ENCODE data around the gene SIL1. TPM values are rescaled to one million over a fixed set of nuclear protein-coding genes. Genes with fewer than 3 reads are reported as not detected.

Gene SIL1
- total and polyA plus RNA-seq, 7 donors = 7.8 to 60.8 (median 33.0) TPM

- H3K4me1 ChIP-seq = no peaks in the 10 kb centered on the region
- no peak overlapping the region for H3K27ac ChIP-seq
- H3K4me3 ChIP-seq = no peak overlapping the region
- WGBS, 2 donors = 85 to 90% methylated on average over 4 of the region's 4 CpGs
- H3K36me3 ChIP-seq = no peaks in the 10 kb centered on the region
- no peak for TF ChIP-seq CTCF (IDR thresholded peaks at IDR 0.05)
- no peak for TF ChIP-seq POLR2A (IDR thresholded peaks at IDR 0.05)
- TF ChIP-seq POLR2AphosphoS5 (IDR thresholded peaks at IDR 0.05) = no peak
- TF ChIP-seq EP300 (IDR thresholded peaks at IDR 0.05) = no peak
- no peaks in the 10 kb centered on the region for H3K9me3 ChIP-seq
- H3K27me3 ChIP-seq = no peaks in the 10 kb centered on the region
- intact Hi-C loops (cut with DNase I) = no loop called here
- no peak for DNase-seq
Measured at GRCh38 chr5:139241139-139241538, 43.0 kb upstream of the SIL1 start.

- 96 to 100% methylated on average over 1 of the region's 1 CpG for WGBS, 2 donors
- H3K27ac ChIP-seq = no peak overlapping the region
- DNase-seq = no peak
- no peaks in the 10 kb centered on the region for H3K27me3 ChIP-seq
- no peaks in the 10 kb centered on the region for H3K9me3 ChIP-seq
- no peak overlapping the region for H3K4me3 ChIP-seq
- no peaks in the 10 kb centered on the region for H3K4me1 ChIP-seq
- H3K36me3 ChIP-seq = no peaks in the 10 kb centered on the region
- TF ChIP-seq POLR2AphosphoS5 (IDR thresholded peaks at IDR 0.05) (no peak), EP300 (IDR thresholded peaks at IDR 0.05) (no peak), POLR2A (IDR thresholded peaks at IDR 0.05) (no peak), CTCF (IDR thresholded peaks at IDR 0.05) (no peak)
- intact Hi-C loops (cut with DNase I) = no loop called here
Measured at GRCh38 chr5:139236479-139236878, 38.3 kb upstream of the SIL1 start.

DNA sequence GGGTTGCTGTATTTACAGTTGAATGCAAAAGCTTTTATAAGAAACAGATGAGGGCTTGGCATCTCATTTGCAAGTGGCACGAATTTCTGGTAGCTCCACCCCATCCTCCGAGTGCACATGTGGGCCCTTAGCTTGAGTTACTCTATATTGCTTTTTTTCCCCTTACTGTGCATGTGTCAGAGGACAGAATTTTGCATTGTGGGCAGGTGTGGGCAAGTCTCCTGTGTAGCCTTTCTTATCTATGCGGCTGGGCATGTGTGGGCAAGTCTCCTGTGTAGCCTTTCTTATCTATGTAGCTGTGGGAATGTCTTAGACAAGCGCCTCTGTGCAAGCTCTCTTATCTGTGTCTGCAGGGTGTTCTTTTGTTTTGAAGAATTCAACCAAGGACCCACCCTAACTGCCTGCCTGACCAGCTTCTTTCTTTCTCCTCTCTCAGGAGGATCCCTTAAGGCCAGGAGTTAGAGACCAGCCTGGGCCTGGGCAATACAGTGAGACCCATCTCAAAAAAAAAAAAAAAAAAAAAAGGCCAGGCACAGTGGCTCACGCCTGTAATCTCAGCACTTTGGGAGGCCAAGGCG, 34.1 kb upstream of the SIL1 start:
- intact Hi-C loops (cut with DNase I) = no loop called here
- TF ChIP-seq POLR2A (IDR thresholded peaks at IDR 0.05) (no peak), POLR2AphosphoS5 (IDR thresholded peaks at IDR 0.05) (no peak), CTCF (IDR thresholded peaks at IDR 0.05) (no peak), EP300 (IDR thresholded peaks at IDR 0.05) (no peak)
- WGBS, 2 donors = 74 to 84% methylated on average over 4 to 5 of the region's 6 CpGs
- H3K4me1 ChIP-seq = no peaks in the 10 kb centered on the region
- H3K9me3 ChIP-seq = no peaks in the 10 kb centered on the region
- H3K4me3 ChIP-seq = no peak overlapping the region
- H3K27me3 ChIP-seq = no peaks in the 10 kb centered on the region
- no peaks in the 10 kb centered on the region for H3K36me3 ChIP-seq
- no peak for DNase-seq
- no peak overlapping the region for H3K27ac ChIP-seq

GRCh38 chr5:139228201-139228803, 30.1 kb upstream of the SIL1 start:
- 86 to 91% methylated on average over 1 of the region's 1 CpG for whole genome bisulfite sequencing, 2 donors
- no peak for TF ChIP-seq POLR2AphosphoS5 (IDR thresholded peaks at IDR 0.05)
- TF ChIP-seq POLR2A (IDR thresholded peaks at IDR 0.05) = no peak
- no peak for TF ChIP-seq EP300 (IDR thresholded peaks at IDR 0.05)
- TF ChIP-seq CTCF (IDR thresholded peaks at IDR 0.05) = no peak
- Histone ChIP-seq H3K9me3 (no peaks in the 10 kb centered on the region), H3K27me3 (no peaks in the 10 kb centered on the region), H3K4me3 (no peak overlapping the region), H3K36me3 (no peaks in the 10 kb centered on the region), H3K27ac (no peak overlapping the region), H3K4me1 (no peaks in the 10 kb centered on the region)
- intact Hi-C loops (cut with DNase I) = no loop called here
- DNase-seq = no peak

DNA sequence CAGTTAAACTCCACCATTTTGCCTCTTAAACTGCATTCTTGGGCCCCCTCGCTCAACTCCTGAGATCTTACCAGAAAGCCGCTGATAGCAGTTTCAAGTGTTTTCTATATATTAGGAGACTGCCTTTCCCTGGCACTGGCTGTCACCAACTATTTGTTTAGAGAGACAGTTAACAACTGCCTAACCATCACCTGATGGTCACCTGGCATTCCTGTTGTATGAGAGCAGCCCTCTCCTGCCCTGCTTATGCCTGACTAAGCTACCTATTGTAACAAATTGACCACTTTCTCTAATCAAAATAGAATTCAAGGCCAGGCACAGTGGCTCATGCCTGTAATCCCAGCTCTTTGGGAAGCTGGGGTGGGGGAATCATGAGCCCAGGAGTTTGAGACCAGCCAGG, 28.0 kb upstream of the SIL1 start:
- Histone ChIP-seq H3K27me3 (no peaks in the 10 kb centered on the region), H3K9me3 (no peaks in the 10 kb centered on the region), H3K4me3 (no peak overlapping the region), H3K36me3 (no peaks in the 10 kb centered on the region), H3K4me1 (no peaks in the 10 kb centered on the region), H3K27ac (no peak overlapping the region)
- TF ChIP-seq CTCF (IDR thresholded peaks at IDR 0.05) = no peak
- TF ChIP-seq POLR2A (IDR thresholded peaks at IDR 0.05) = no peak
- no peak for TF ChIP-seq POLR2AphosphoS5 (IDR thresholded peaks at IDR 0.05)
- TF ChIP-seq EP300 (IDR thresholded peaks at IDR 0.05) = no peak
- intact Hi-C loops (cut with DNase I) = no loop called here
- 99% methylated on average over 2 of the region's 2 CpGs for WGBS, 2 donors
- no peak for DNase-seq
